Sigmoid colon (tissue), 7 donors: ENCODE data around the gene F13A1. TPM values are rescaled to one million over a fixed set of nuclear protein-coding genes. Genes with fewer than 3 reads are reported as not detected.

ENCODE experiments used
- DNase-seq: peaks from one replicate; pipeline ENCODE4 v3.0.0-alpha.2; 2019
- H3K27ac ChIP-seq, 4 donors: fragments of 200-600 bp; sonication (generic); one replicate each; pipeline ENCODE4 v1.5.1; 2016 to 2019; ENCODE audit warnings: mild to moderate bottlenecking in 1 of 4
- H3K27me3 ChIP-seq, 3 donors: fragments of 200-600 bp; sonication (generic); one replicate each; pipeline ENCODE4 v1.5.1; 2019; ENCODE audit warnings: mild to moderate bottlenecking in 1 of 3
- H3K36me3 ChIP-seq, 4 donors: fragments of 200-600 bp; sonication (generic); one replicate each; pipeline ENCODE4 v1.5.1; 2016 to 2019
- H3K4me1 ChIP-seq, 4 donors: fragments of 200-600 bp; sonication (generic); one replicate each; pipeline ENCODE4 v1.5.1; 2017 to 2019
- H3K4me3 ChIP-seq, 4 donors: fragments of 200-600 bp; sonication (generic); one replicate each; pipeline ENCODE4 v1.5.1; 2017 to 2019; ENCODE audit warnings: mild to moderate bottlenecking in 2 of 4, moderate library complexity in 1 of 4
- H3K9me3 ChIP-seq, 4 donors: fragments of 200-600 bp in 3 of 4; sonication (generic) in 3 of 4; one replicate each; pipeline versions ENCODE4 v1.5.1 to v1.6.1; 2013 to 2019
- CTCF ChIP-seq, 4 experiments: fragments of 450-650 bp in 3 of 4; fragments of 200-600 bp in 1 of 4; IDR thresholded peaks; one replicate each; pipeline ENCODE4 v1.5.1; 2016 to 2019; ENCODE audit warnings: antibody characterized with exemption in 4 of 4, mild to moderate bottlenecking in 3 of 4, moderate library complexity in 2 of 4
- EP300 ChIP-seq, 4 donors: sonication (generic); formaldehyde crosslinking; IDR thresholded peaks; one replicate each; pipeline ENCODE4 v1.6.1; 2017; ENCODE audit warnings: antibody characterized with exemption in 4 of 4
- POLR2A ChIP-seq, 2 donors: fragments of 450-650 bp; IDR thresholded peaks; one replicate each; pipeline ENCODE4 v1.6.1; 2016; ENCODE audit warnings: antibody characterized with exemption in 2 of 2, mild to moderate bottlenecking in 2 of 2, moderate library complexity in 2 of 2
- POLR2AphosphoS5 ChIP-seq, 4 donors: sonication (generic); formaldehyde crosslinking; IDR thresholded peaks; one replicate each; pipeline ENCODE4 v1.6.1; 2017; ENCODE audit warnings: antibody characterized with exemption in 4 of 4
- WGBS, 2 donors: extraction: QIAGEN DNeasy Blood & Tissue Kit; methylation state at CpG; one replicate each; pipeline ENCODE4 v1.1.7; 2013; 5-methylcytosine and 5-hydroxymethylcytosine counted together
- intact Hi-C: fragments of 100-400 bp; cut with DNase I; formaldehyde crosslinking; loops from one replicate; pipeline ENCODE4 v1.15.1; 2023
- polyA plus RNA-seq, 3 donors: library from polyadenylated mRNA; stranded (reverse); fragments of 200-250 nt; gene quantifications; one replicate each; pipeline ENCODE4 v1.2.3, GENCODE V29; 2013
- total RNA-seq, 4 donors: library from RNA; depleted of rRNA; stranded (reverse); fragments of >200 nt; gene quantifications; one replicate each; pipeline ENCODE4 v1.1.0, GENCODE V29; 2016
- donor health status: healthy with polysubstance abuse.
- donor health status: Bipolar disorder and iron deficiency.
- donor health status: healthy.

The F13A1 gene
- total and polyA plus RNA-seq, 7 donors = 14.1 to 196 (median 47.9) TPM

DNA sequence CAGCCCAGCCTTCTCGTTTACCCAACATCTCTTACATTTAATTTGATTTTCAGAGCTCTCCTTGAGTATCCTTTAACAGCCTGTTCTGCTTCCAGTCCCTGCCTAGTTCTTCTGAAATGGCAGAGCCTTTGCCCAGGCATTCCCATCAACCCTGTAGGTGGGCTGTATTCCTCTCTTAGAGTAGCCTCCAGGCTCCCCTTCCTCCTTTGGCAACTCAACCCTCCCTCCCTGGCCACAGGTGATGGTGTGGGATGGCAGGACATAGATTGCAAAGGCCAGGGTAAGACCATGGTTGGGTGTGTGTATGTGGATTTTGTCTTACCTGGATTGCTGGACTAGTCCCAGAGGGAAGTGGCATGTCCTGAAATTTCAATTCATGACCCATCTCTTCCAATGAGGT lies 125.4 kb downstream of the F13A1 start:
- no peak for TF ChIP-seq POLR2A (IDR thresholded peaks at IDR 0.05)
- TF ChIP-seq POLR2AphosphoS5 (IDR thresholded peaks at IDR 0.05) = no peak
- TF ChIP-seq EP300 (IDR thresholded peaks at IDR 0.05) = no peak
- no peak for TF ChIP-seq CTCF (IDR thresholded peaks at IDR 0.05)
- intact Hi-C loops = no loop called here
- Histone ChIP-seq H3K36me3 (no peaks in the 10 kb centered on the region), H3K27ac (no peak overlapping the region), H3K27me3 (no peaks in the 10 kb centered on the region), H3K9me3 (no peaks in the 10 kb centered on the region), H3K4me3 (no peak overlapping the region), H3K4me1 (no peaks in the 10 kb centered on the region)
- WGBS, 2 donors = 73 to 79% methylated on average over 1 of the region's 1 CpG
- DNase-seq = no peak

DNA sequence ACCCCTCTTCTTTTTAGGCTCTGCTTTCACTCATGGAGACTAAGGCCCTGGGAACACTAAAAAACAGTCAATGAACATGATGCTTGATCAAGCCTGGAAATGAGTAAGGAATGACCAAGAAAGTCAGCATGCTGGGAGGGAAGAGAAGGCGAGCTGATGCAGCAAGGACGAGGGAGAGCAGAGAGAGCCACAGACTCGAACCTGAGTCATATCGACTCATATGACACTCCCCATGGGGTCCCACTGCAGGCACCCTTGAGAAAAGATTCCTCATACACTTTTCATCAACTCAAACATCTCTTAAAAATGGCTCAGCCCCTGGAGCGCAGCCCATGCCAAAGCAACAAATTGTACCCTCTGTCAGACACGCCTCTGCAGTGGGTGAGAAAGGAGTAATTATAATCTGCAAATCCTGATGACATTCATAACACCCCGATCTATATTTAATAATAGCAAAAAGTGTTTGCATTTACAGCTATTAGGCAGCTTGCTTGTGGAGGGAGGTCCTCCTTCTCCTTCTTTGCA lies 127.2 kb downstream of the F13A1 start:
- 69 to 80% methylated on average over 7 of the region's 7 CpGs for WGBS, 2 donors
- Histone ChIP-seq H3K9me3 (no peaks in the 10 kb centered on the region), H3K4me1 (no peaks in the 10 kb centered on the region), H3K36me3 (no peaks in the 10 kb centered on the region), H3K4me3 (no peak overlapping the region), H3K27ac (no peak overlapping the region), H3K27me3 (no peaks in the 10 kb centered on the region)
- intact Hi-C loops = no loop called here
- no peak for TF ChIP-seq EP300 (IDR thresholded peaks at IDR 0.05)
- TF ChIP-seq POLR2A (IDR thresholded peaks at IDR 0.05) = no peak
- TF ChIP-seq POLR2AphosphoS5 (IDR thresholded peaks at IDR 0.05) = no peak
- DNase-seq = no peak

- intact Hi-C loops = no loop called here
- Histone ChIP-seq H3K4me3 (no peak overlapping the region), H3K27me3 (no peaks in the 10 kb centered on the region), H3K27ac (no peak overlapping the region), H3K36me3 (no peaks in the 10 kb centered on the region), H3K9me3 (no peaks in the 10 kb centered on the region), H3K4me1 (no peaks in the 10 kb centered on the region)
- TF ChIP-seq CTCF (IDR thresholded peaks at IDR 0.05) = no peak
- TF ChIP-seq EP300 (IDR thresholded peaks at IDR 0.05) = no peak
- no peak for TF ChIP-seq POLR2A (IDR thresholded peaks at IDR 0.05)
- no peak for TF ChIP-seq POLR2AphosphoS5 (IDR thresholded peaks at IDR 0.05)
- DNase-seq = no peak
- 83 to 87% methylated on average over 1 of the region's 1 CpG for WGBS, 2 donors
Measured at GRCh38 chr6:6191909-6192308, 128.6 kb downstream of the F13A1 start.

DNA sequence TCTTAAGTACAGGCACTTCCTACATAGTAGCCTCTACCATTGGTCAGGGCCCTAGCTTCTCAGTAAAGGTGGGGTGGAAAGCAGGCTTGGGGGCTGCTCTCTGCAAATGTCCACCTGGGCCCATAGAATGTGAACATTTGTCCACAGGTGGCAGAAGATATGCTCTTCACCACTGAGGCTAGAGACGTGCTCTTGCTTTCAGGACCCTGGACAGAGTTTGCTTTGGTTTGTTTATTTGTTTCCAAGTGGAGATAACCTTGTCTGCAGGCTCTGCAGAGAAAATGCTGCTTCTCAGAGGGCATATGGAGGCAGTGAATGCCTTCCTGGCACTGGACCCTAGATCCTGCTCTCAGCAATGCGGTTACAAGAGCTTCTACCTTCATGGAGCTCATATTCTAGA lies 129.0 kb downstream of the F13A1 start:
- 37 to 50% methylated on average over 2 of the region's 2 CpGs for WGBS, 2 donors
- intact Hi-C loops = no loop called here
- no peaks in the 10 kb centered on the region for H3K36me3 ChIP-seq
- H3K4me1 ChIP-seq = no peaks in the 10 kb centered on the region
- H3K9me3 ChIP-seq = no peaks in the 10 kb centered on the region
- no peak for TF ChIP-seq EP300 (IDR thresholded peaks at IDR 0.05)
- no peak for TF ChIP-seq POLR2A (IDR thresholded peaks at IDR 0.05)
- TF ChIP-seq POLR2AphosphoS5 (IDR thresholded peaks at IDR 0.05) = no peak
- no peak for TF ChIP-seq CTCF (IDR thresholded peaks at IDR 0.05)
- no peak overlapping the region for H3K27ac ChIP-seq
- no peak for DNase-seq
- H3K27me3 ChIP-seq = no peaks in the 10 kb centered on the region
- H3K4me3 ChIP-seq = no peak overlapping the region

DNA sequence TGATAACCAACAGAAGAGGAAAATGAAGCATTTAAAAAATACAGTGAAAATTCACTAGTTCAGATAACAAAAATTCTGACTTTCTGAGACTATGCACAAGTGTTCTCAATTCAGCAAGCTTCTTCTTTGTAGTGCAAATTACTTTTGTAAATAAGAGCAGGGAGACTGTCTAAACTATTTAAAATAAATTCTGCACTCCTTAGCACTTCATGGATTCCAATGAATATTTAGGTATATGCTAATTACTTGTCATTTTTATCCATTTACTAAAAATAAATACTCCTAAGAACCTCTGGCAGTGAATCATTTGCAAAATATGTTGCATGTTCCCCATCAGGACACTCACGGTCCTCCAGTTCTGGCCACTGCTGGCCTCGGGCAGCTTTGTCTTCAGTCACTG lies 139.8 kb downstream of the F13A1 start:
- TF ChIP-seq CTCF (IDR thresholded peaks at IDR 0.05) (no peak), POLR2A (IDR thresholded peaks at IDR 0.05) (no peak), EP300 (IDR thresholded peaks at IDR 0.05) (no peak), POLR2AphosphoS5 (IDR thresholded peaks at IDR 0.05) (no peak)
- Histone ChIP-seq H3K9me3 (no peaks in the 10 kb centered on the region), H3K27ac (no peak overlapping the region), H3K4me1 (no peaks in the 10 kb centered on the region), H3K27me3 (no peaks in the 10 kb centered on the region), H3K4me3 (no peak overlapping the region), H3K36me3 (no peaks in the 10 kb centered on the region)
- intact Hi-C loops = no loop called here
- WGBS, 2 donors = 64 to 79% methylated on average over 2 of the region's 2 CpGs
- DNase-seq = no peak
